Osteocyte (in vitro differentiated cells): ENCODE results near the gene CMIP. TPM values are rescaled to one million over a fixed set of nuclear protein-coding genes. Genes with fewer than 3 reads are reported as not detected.

Source experiments
- DNase-seq: peaks from one replicate; pipeline ENCODE4 v3.0.0; 2021; ENCODE audit warnings: mixed read lengths; ENCODE audit not compliant: unreplicated experiment; ENCODE audit errors: extremely low spot score
- H3K27ac Mint-ChIP-seq: one replicate; pipeline ENCODE4 v1.8.0; 2021; ENCODE audit warnings: mild to moderate bottlenecking, mixed read lengths; ENCODE audit not compliant: unreplicated experiment
- H3K27me3 Mint-ChIP-seq: one replicate; pipeline ENCODE4 v1.8.0; 2021; ENCODE audit warnings: mixed read lengths; ENCODE audit not compliant: unreplicated experiment
- H3K36me3 Mint-ChIP-seq: one replicate; pipeline ENCODE4 v1.8.0; 2021; ENCODE audit warnings: mixed read lengths; ENCODE audit not compliant: unreplicated experiment
- H3K4me1 Mint-ChIP-seq: one replicate; pipeline ENCODE4 v1.8.0; 2021; ENCODE audit warnings: mixed read lengths; ENCODE audit not compliant: unreplicated experiment
- H3K4me3 Mint-ChIP-seq: one replicate; pipeline ENCODE4 v1.8.0; 2021; ENCODE audit warnings: mild to moderate bottlenecking, moderate library complexity, mixed read lengths; ENCODE audit not compliant: unreplicated experiment
- H3K9me3 Mint-ChIP-seq: one replicate; pipeline ENCODE4 v1.8.0; 2021; ENCODE audit warnings: mixed read lengths; ENCODE audit not compliant: unreplicated experiment
- total RNA-seq: library from RNA; stranded (reverse); gene quantifications from 2 replicates; pipeline ENCODE4 v1.2.1, GENCODE V29; 2021
- TF ChIP-seq, protein P1 (sequence below): fragments of 200-600 bp; sonication (generic); IDR thresholded peaks from 2 replicates; pipeline ENCODE4 v1.5.0; 2021; ENCODE audit warnings: antibody characterized with exemption, mild to moderate bottlenecking, moderate library complexity

Gene CMIP
- total RNA-seq, 1 donor from 2014 or later: 38.0 TPM

DNA sequence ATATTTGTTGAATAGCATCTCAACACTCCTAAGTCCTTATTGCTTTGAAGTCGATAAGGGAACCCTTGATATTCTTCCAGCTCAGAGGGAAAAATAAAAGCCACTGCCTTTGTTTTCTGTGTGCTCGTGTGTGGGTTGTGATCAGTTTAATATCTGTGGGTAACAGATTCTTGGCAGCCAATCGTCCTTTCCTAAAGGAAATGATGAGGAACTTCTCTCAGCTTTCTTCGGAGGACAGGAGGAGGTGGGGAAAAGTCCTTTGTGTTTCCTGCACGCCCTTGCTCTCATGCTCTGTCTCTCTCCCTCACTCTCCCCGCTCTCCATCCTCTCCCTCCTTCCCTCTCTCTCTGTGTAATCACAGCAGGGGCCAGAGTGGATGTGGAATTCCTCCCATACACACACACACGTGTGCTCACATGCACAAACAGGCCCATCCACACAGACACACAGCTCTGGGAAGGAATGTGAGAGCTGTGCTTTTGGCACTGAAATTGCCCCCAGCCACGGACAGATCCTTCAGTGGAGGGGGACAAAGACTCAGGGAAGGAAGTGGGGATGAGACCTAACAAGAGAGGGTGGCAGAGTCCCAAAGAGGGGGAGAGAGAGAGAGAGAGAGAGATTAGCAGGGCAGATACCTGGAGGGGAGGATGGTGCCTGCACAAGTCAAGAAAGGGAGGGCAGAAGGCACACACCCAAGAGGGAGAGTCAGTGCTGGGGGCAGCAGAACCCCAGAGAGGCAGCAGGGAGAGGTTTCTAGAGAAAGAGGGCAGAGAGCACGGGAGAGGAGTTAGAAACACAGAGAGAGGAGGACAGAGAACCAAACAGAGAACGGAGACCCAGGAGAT is 250.9 kb downstream of the CMIP start:
- DNase-seq: no peak
- Mint-ChIP-seq H3K4me3 (no peak overlapping the region), H3K4me1 (peaks cover 12% of the 10 kb centered on the region), H3K27me3 (no peaks in the 10 kb centered on the region), H3K36me3 (peaks cover 22% of the 10 kb centered on the region), H3K27ac (peak overlapping the region; percentile 39), H3K9me3 (no peaks in the 10 kb centered on the region)
- TF ChIP-seq, protein P1, sequence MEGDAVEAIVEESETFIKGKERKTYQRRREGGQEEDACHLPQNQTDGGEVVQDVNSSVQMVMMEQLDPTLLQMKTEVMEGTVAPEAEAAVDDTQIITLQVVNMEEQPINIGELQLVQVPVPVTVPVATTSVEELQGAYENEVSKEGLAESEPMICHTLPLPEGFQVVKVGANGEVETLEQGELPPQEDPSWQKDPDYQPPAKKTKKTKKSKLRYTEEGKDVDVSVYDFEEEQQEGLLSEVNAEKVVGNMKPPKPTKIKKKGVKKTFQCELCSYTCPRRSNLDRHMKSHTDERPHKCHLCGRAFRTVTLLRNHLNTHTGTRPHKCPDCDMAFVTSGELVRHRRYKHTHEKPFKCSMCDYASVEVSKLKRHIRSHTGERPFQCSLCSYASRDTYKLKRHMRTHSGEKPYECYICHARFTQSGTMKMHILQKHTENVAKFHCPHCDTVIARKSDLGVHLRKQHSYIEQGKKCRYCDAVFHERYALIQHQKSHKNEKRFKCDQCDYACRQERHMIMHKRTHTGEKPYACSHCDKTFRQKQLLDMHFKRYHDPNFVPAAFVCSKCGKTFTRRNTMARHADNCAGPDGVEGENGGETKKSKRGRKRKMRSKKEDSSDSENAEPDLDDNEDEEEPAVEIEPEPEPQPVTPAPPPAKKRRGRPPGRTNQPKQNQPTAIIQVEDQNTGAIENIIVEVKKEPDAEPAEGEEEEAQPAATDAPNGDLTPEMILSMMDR: no peak

DNA sequence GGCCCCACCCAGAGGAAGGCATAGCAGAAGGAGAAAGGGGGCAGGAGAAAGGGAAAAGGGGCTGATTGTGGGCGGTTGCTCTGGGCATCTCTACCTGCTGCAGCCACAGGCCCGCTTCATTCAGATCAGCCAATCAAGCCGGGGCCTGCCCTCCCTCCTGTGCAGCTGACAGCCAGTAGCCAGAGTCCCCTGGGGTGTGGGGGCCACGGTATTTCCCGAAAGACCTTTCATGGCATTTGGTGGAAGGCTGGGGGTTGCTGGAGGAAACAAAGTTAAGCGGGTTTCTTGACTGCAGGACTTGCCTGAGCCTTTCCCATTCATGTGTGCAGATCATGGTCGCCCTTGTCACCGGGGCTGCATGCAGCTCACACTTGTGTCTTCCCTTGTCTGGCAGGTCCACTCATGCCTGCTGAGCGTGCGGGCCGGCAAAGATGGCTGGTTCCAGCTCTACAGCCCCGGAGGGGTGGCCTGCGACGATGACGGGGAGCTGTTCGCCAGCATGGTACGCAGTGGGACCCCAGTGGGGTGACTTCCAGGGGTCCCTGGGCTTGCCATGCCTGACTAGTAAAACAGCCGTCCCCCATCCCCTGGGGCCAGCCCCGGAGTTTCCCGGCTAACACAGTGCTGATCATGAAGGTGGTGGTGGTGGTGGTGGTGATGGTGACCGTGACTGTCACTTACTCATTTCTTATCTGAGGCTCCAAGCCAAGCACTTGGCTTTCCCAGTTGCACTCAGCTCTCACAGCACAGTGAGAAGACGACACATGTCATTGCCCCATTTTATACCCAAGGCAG is 251.8 kb downstream of the CMIP start:
- H3K27me3 Mint-ChIP-seq: no peaks in the 10 kb centered on the region
- no peak for DNase-seq
- no peaks in the 10 kb centered on the region for H3K9me3 Mint-ChIP-seq
- TF ChIP-seq, protein P1: no peak
- H3K4me3 Mint-ChIP-seq: no peak overlapping the region
- H3K4me1 Mint-ChIP-seq: peaks cover 12% of the 10 kb centered on the region
- H3K27ac Mint-ChIP-seq: peak overlapping the region; percentile 39
- H3K36me3 Mint-ChIP-seq: peaks cover 22% of the 10 kb centered on the region

DNA sequence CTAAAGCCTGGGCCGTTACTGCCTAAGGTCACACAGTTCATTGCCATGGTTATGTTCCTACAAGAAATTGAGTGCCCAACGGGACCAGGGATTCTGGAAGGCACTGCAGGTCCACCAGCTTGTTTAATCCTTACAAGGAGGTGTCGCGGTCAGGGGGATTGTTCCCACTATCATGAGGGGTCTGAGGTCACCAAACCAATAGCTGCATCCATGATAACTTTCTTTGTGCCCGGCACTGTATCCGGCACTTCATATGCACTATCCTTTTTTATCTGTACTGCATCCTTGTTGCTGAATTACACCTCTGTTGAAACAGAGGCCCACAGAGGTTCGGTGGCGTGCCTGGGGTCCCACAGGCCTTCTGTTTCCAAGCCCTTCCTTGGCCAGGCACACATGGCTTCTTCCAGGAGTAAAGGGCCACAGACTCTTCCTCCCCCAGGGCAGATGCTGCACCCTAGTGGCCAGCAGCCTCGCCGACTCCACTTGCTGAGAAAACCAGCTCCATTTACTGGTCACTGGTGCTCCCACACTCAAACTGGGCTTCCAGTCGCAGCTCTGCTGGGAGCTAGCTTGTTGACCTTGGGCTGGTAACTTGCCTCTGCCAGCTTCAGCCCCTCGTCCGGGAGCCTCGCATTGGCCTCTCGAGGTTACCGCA is 252.5 kb downstream of the CMIP start:
- H3K27me3 Mint-ChIP-seq: no peaks in the 10 kb centered on the region
- no peaks in the 10 kb centered on the region for H3K9me3 Mint-ChIP-seq
- TF ChIP-seq, protein P1: peak; percentile 61
- DNase-seq: no peak
- H3K4me1 Mint-ChIP-seq: peaks cover 12% of the 10 kb centered on the region
- H3K36me3 Mint-ChIP-seq: peaks cover 22% of the 10 kb centered on the region
- no peak overlapping the region for H3K4me3 Mint-ChIP-seq
- no peak overlapping the region for H3K27ac Mint-ChIP-seq

DNA sequence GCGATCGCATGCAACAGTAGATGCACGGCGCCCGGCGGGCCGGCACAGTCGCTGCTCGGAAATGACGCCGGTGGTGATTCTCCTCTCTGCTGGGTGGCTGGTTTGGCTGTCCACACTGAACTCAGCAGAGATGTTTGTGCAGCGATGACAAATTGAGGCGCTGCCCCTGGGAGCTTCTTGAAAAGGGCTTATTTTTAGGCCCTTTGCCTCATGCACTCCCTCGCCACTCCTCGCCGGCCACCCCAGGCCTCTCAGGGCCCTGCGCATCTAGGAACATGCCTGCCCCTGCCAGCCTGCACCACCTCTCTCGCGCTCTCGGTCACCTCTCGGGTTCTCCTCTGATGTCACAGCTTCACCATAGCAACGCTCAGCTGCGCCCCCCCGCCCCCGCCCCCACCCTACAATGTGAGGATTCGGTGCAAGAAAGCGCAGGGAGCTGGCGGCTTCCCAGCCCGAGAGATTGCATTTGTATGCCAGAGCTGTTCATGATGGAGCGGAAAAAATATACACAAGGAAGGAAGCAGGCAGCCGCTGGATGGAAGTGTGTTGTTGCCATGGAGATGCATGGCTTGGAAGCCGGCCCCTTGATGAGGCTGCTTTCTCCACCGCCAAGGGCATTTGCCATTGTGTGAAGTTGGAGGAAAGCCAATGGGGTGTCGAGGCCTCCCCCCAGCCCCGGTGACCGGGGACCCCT is 253.2 kb downstream of the CMIP start:
- no peak for DNase-seq
- H3K27me3 Mint-ChIP-seq: no peaks in the 10 kb centered on the region
- H3K27ac Mint-ChIP-seq: no peak overlapping the region
- H3K4me1 Mint-ChIP-seq: peaks cover 12% of the 10 kb centered on the region
- H3K9me3 Mint-ChIP-seq: no peaks in the 10 kb centered on the region
- TF ChIP-seq, protein P1: no peak
- H3K4me3 Mint-ChIP-seq: no peak overlapping the region
- peaks cover 23% of the 10 kb centered on the region for H3K36me3 Mint-ChIP-seq
